HCT116 (cell line): ENCODE data around the gene DOK6.

Experiments used
- ATF3 ChIP-seq: IDR thresholded peaks from 2 replicates; pipeline ENCODE4 v1.6.1; 2012
- CTCF ChIP-seq, 3 experiments: fragments of 200-600 bp in 1 of 3; sonication (generic) in 1 of 3; IDR thresholded peaks in 2 of 3; conservative IDR thresholded peaks in 1 of 3; 2 replicates each; pipeline ENCODE4 v1.5.1; 2012 to 2017; ENCODE audit warnings: low read depth in 2 of 3, low read length in 2 of 3, antibody characterized with exemption in 1 of 3, borderline replicate concordance in 1 of 3, control low read depth in 1 of 3, mild to moderate bottlenecking in 1 of 3, mixed read lengths in 1 of 3, mixed run types in 1 of 3, moderate library complexity in 1 of 3; ENCODE audit not compliant: insufficient read depth in 1 of 3
- EGR1 ChIP-seq: IDR thresholded peaks from 2 replicates; pipeline ENCODE4 v1.6.1; 2012; ENCODE audit warnings: low read depth
- EZH2 ChIP-seq: fragments of 200-600 bp; sonication (generic); IDR thresholded peaks from 2 replicates; pipeline ENCODE4 v1.6.1; 2017; ENCODE audit warnings: antibody characterized with exemption, mixed run types
- EZH2phosphoT487 ChIP-seq: fragments of 200-600 bp; IDR thresholded peaks from 2 replicates; pipeline ENCODE4 v1.6.1; 2018; ENCODE audit warnings: antibody characterized with exemption, borderline replicate concordance
- MAX ChIP-seq: IDR thresholded peaks from 2 replicates; pipeline ENCODE4 v1.6.1; 2012
- POLR2A ChIP-seq: IDR thresholded peaks from 2 replicates; pipeline ENCODE4 v1.7.0; 2011; ENCODE audit warnings: borderline replicate concordance; ENCODE audit not compliant: insufficient read depth, insufficient read length; ENCODE audit errors: extremely low read depth
- POLR2AphosphoS5 ChIP-seq: IDR thresholded peaks from 2 replicates; pipeline ENCODE4 v1.6.1; 2011; ENCODE audit warnings: mild to moderate bottlenecking, low read depth, low read length, moderate library complexity
- RAD21 ChIP-seq: IDR thresholded peaks from 2 replicates; pipeline ENCODE4 v1.6.1; 2012; ENCODE audit warnings: low read depth, mild to moderate bottlenecking
- REST ChIP-seq: IDR thresholded peaks from 2 replicates; pipeline ENCODE4 v1.6.1; 2012; ENCODE audit warnings: low read depth
- SP1 ChIP-seq: IDR thresholded peaks from 2 replicates; pipeline ENCODE4 v1.6.1; 2012; ENCODE audit warnings: low read depth
- TCF7L2 ChIP-seq: IDR thresholded peaks from 2 replicates; pipeline ENCODE4 v1.7.0; 2011; ENCODE audit warnings: borderline replicate concordance, inconsistent platforms; ENCODE audit not compliant: insufficient read depth, insufficient read length; ENCODE audit errors: extremely low read depth
- ZBTB33 ChIP-seq: IDR thresholded peaks from 2 replicates; pipeline ENCODE4 v1.6.1; 2011; ENCODE audit warnings: mild to moderate bottlenecking, low read length, moderate library complexity; ENCODE audit not compliant: insufficient replicate concordance; ENCODE audit errors: extremely low read depth

- TF ChIP-seq EZH2phosphoT487 (no peak), MAX (no peak), CTCF (IDR thresholded peaks at IDR 0.05 in 2 of 3, conservative IDR thresholded peaks at IDR 0.05 in 1 of 3; ENCODE audit: borderline replicate concordance in 1 of 3, insufficient read depth in 1 of 3, low read depth in 2 of 3, low read length in 2 of 3) (no peak), POLR2A (no peak), RAD21 (no peak), POLR2AphosphoS5 (no peak), ATF3 (no peak), EZH2 (no peak), SP1 (no peak), EGR1 (no peak), TCF7L2 (no peak), ZBTB33 (no peak), REST (no peak)
Observed at GRCh38 chr18:69658103-69658502, 257.4 kb downstream of the DOK6 start.
